OCI-LY3 (cell line): ENCODE measurements around the gene CASP8AP2.
"Not testable (repeated sequence)": the region's sequence is repeated elsewhere in the genome, so short reads cannot be mapped to it uniquely, and the experiment has no call there.

Experiments used
- H2AFZ ChIP-seq: fragments of 200-600, 300-600 bp; shearing (Covaris generic); 2 replicates; pipeline ENCODE4 v1.6.0; 2014; ENCODE audit warnings: antibody characterized with exemption, low read depth, low read length
- H3K27ac ChIP-seq: fragments of 200-600, 300-600 bp; sonication (generic); 2 replicates; pipeline ENCODE4 v1.5.1; 2014; ENCODE audit warnings: mild to moderate bottlenecking, low read length, moderate library complexity, mixed read lengths
- H3K27me3 ChIP-seq: fragments of 200-600, 300-600 bp; sonication (generic); 2 replicates; pipeline ENCODE4 v1.6.1; 2014; ENCODE audit warnings: low read depth, low read length, mixed read lengths
- H3K36me3 ChIP-seq: fragments of 200-600, 300-600 bp; sonication (generic); replicated peaks from 2 replicates; pipeline ENCODE3; 2014; ENCODE audit warnings: low read depth, low read length, mixed read lengths
- H3K4me1 ChIP-seq: fragments of 300-600, 200-600 bp; sonication (generic); 2 replicates; pipeline ENCODE4 v1.6.1; 2014; ENCODE audit warnings: low read length, mixed read lengths
- H3K4me2 ChIP-seq: fragments of 200-600, 300-600 bp; sonication (generic); 2 replicates; pipeline ENCODE4 v1.6.1; 2014; ENCODE audit warnings: low read length, mixed read lengths
- H3K4me3 ChIP-seq: fragments of 300-600, 200-600 bp; sonication (generic); 2 replicates; pipeline ENCODE4 v1.5.1; 2014; ENCODE audit warnings: antibody characterized with exemption, mild to moderate bottlenecking, low read length, moderate library complexity
- H3K79me2 ChIP-seq: fragments of 300-600, 200-600 bp; shearing (Covaris generic); 2 replicates; pipeline ENCODE4 v1.6.1; 2014; ENCODE audit warnings: mild to moderate bottlenecking, low read length, mixed read lengths
- H3K9ac ChIP-seq: fragments of 300-600, 200-600 bp; shearing (Covaris generic); 2 replicates; pipeline ENCODE4 v1.6.0; 2014; ENCODE audit warnings: mild to moderate bottlenecking, low read length, moderate library complexity
- H3K9me3 ChIP-seq: fragments of 200-600, 300-600 bp; shearing (Covaris generic); 2 replicates; pipeline ENCODE4 v1.6.1; 2014; ENCODE audit warnings: low read length, mixed read lengths; ENCODE audit not compliant: insufficient read depth
- H4K20me1 ChIP-seq: fragments of 200-600, 300-600 bp; sonication (generic); 2 replicates; pipeline ENCODE4 v1.6.1; 2016; ENCODE audit warnings: low read length, mixed read lengths; ENCODE audit not compliant: insufficient read depth
- EZH2phosphoT487 ChIP-seq: fragments of 200-600 bp; shearing (Covaris generic); IDR thresholded peaks from 2 replicates; pipeline ENCODE4 v1.6.1; 2018; ENCODE audit warnings: antibody characterized with exemption, mixed run types, low read depth
- TF ChIP-seq, protein P1 (sequence below): fragments of 200-600, 300-600 bp; sonication (generic); IDR thresholded peaks from 2 replicates; pipeline ENCODE4 v1.5.1; 2014; ENCODE audit warnings: antibody characterized with exemption, low read length, low read depth

The CASP8AP2 gene

DNA sequence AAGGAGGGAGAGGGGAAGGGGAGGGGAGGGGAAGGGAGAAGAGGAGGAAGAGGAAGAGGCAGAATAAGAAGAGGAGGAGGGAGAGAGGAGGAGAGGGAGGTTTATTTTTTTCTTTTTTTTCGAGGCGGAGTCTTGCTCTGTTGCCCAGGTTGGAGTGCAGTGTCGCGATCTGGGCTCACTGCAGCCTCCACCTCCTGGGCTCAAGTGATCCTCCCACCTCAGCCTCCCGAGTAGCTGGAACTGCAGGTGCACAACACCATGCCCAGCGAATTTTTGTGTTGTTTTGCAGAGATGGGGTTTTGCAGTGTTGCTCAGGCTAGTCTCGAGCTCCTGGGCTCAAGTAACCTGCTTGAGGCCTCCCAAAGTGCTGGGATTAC lies 58.4 kb downstream of the CASP8AP2 start:
- no peaks in the 10 kb centered on the region for H3K36me3 ChIP-seq
- no peaks in the 10 kb centered on the region for H3K9me3 ChIP-seq
- H2AFZ ChIP-seq: no peak overlapping the region
- no peaks in the 10 kb centered on the region for H3K27me3 ChIP-seq
- no peaks in the 10 kb centered on the region for H4K20me1 ChIP-seq
- no peak overlapping the region for H3K4me2 ChIP-seq
- H3K4me3 ChIP-seq: no peak overlapping the region
- no peaks in the 10 kb centered on the region for H3K79me2 ChIP-seq
- H3K9ac ChIP-seq: no peak overlapping the region
- TF ChIP-seq EZH2phosphoT487: no peak
- TF ChIP-seq, protein P1, sequence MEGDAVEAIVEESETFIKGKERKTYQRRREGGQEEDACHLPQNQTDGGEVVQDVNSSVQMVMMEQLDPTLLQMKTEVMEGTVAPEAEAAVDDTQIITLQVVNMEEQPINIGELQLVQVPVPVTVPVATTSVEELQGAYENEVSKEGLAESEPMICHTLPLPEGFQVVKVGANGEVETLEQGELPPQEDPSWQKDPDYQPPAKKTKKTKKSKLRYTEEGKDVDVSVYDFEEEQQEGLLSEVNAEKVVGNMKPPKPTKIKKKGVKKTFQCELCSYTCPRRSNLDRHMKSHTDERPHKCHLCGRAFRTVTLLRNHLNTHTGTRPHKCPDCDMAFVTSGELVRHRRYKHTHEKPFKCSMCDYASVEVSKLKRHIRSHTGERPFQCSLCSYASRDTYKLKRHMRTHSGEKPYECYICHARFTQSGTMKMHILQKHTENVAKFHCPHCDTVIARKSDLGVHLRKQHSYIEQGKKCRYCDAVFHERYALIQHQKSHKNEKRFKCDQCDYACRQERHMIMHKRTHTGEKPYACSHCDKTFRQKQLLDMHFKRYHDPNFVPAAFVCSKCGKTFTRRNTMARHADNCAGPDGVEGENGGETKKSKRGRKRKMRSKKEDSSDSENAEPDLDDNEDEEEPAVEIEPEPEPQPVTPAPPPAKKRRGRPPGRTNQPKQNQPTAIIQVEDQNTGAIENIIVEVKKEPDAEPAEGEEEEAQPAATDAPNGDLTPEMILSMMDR: no peak
- H3K4me1 ChIP-seq: no peaks in the 10 kb centered on the region
- no peak overlapping the region for H3K27ac ChIP-seq

DNA sequence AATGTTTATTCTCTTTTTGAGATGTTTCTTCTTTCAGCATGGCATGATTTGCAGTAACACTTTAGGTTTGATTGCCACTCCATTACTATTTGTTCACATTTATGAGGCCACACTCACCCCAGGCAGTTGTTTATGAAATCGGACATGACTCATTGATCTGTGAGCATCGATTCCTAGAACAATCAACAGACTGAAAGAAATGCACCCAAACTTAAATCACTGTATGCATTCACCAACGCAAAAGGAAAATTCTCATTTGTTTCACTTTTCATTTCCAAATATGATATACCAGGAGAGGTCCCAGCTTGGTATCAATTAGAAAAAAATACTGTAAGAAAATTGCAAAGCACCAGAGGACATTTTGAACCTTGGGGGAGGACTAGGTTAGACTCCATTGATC lies 59.2 kb downstream of the CASP8AP2 start:
- no peak overlapping the region for H3K9ac ChIP-seq
- no peaks in the 10 kb centered on the region for H3K79me2 ChIP-seq
- no peaks in the 10 kb centered on the region for H3K27me3 ChIP-seq
- H3K9me3 ChIP-seq: no peaks in the 10 kb centered on the region
- H3K27ac ChIP-seq: no peak overlapping the region
- H2AFZ ChIP-seq: no peak overlapping the region
- H3K36me3 ChIP-seq: no peaks in the 10 kb centered on the region
- H3K4me3 ChIP-seq: no peak overlapping the region
- H4K20me1 ChIP-seq: no peaks in the 10 kb centered on the region
- H3K4me2 ChIP-seq: no peak overlapping the region
- TF ChIP-seq, protein P1: no peak
- no peak for TF ChIP-seq EZH2phosphoT487
- no peaks in the 10 kb centered on the region for H3K4me1 ChIP-seq

DNA sequence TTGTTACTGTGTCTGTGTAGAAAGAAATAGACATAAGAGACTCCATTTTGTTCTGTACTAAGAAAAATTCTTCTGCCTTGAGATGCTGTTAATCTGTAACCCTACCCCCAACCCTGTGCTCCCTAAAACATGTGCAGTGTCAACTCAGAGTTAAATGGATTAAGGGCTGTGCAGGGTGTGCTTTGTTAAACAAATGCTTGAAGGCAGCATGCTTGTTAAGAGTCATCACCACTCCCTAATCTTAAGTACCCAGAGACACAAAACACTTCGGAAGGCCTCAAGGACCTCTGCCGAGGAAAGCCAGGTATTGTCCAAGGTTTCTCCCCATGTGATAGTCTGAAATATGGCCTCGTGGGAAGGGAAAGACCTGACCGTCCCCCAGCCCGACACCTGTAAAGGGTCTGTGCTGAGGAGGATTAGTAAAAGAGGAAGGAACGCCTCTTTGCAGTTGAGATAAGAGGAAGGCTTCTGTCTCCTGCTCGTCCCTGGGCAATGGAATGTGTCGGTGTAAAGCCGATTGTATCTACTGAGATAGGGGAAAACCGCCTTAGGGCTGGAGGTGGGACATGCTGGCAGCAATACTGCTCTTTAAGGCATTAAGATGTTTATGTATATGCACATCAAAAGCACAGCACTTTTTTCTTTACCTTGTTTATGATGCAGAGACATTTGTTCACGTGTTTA lies 61.3 kb downstream of the CASP8AP2 start:
- H3K79me2 ChIP-seq, H2AFZ ChIP-seq, H3K4me1 ChIP-seq, H3K27ac ChIP-seq, H3K9me3 ChIP-seq, H3K4me3 ChIP-seq, H3K9ac ChIP-seq, H3K36me3 ChIP-seq, H3K27me3 ChIP-seq, H4K20me1 ChIP-seq: not testable (repeated sequence)
- H3K4me2 ChIP-seq: peak overlapping the region; percentile 9; the same call in 1 of the 2 replicates

DNA sequence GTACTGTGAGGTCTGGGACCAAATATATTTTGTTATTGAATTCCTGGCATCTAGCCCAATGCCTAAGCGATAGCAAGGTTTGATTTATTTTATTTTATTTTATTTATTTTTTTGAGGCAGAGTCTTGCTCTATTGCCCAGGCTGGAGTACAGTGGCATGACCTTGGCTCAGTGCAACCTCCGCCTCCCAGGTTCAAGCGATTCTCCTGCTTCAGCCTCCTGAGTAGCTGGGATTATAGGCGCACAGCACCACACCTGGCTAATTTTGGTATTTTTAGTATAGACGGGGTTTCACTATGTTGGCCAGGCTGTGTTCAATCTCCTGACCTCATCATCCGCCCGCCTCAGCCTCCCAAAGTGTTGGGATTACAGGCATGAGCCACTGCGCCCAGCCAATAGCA lies 62.9 kb downstream of the CASP8AP2 start:
- not testable (repeated sequence) for H3K9ac ChIP-seq, H4K20me1 ChIP-seq

DNA sequence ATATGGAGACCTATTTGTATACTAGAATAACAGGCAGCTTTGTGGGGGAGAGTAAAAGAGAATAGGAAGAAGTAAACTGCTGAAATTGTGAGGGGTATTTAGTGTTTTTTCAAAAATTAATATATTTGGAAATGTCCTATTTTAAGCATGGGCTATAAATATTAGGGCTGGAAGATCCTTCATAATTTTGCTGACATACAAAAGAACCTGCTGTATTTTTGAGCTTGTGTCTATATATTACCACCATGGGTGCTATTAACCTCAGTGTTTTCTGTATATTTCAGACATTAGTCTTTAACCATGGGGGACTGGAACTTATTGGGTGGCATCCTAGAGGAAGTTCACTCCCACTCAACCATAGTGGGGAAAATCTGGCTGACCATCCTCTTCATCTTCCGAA lies 64.5 kb downstream of the CASP8AP2 start, which contains the start of gene GJA10:
TSS of gene GJA10 (plus strand) at position 301 of the 400 bp plus-strand sequence. CDS start at position 301, 0 bp downstream.
- H3K9ac ChIP-seq: no peak within 1 kb of the TSS
- no peaks in the 10 kb centered on the region for H3K79me2 ChIP-seq
- H3K27ac ChIP-seq: no peak within 1 kb of the TSS
- no peak within 1 kb of the TSS for H3K4me3 ChIP-seq
- TF ChIP-seq, protein P1: no peak
- H3K9me3 ChIP-seq: no peaks in the 10 kb centered on the region
- no peaks in the 10 kb centered on the region for H4K20me1 ChIP-seq
- no peak within 1 kb of the TSS for H2AFZ ChIP-seq
- no peaks in the 10 kb centered on the region for H3K36me3 ChIP-seq
- no peak within 1 kb of the TSS for H3K4me2 ChIP-seq
- H3K27me3 ChIP-seq: no peaks in the 10 kb centered on the region
- H3K4me1 ChIP-seq: no peaks in the 10 kb centered on the region

More for the DNA sequence above, 62.9 kb downstream of the CASP8AP2 start:
- H3K36me3 ChIP-seq, H3K4me2 ChIP-seq, H3K4me1 ChIP-seq, H3K27ac ChIP-seq, H2AFZ ChIP-seq, H3K4me3 ChIP-seq, H3K79me2 ChIP-seq, H3K27me3 ChIP-seq, H3K9me3 ChIP-seq: not testable (repeated sequence)
